Epithelial cell of proximal tubule (primary cell): ENCODE measurements around the gene KIAA1614. TPM values are rescaled to one million over a fixed set of nuclear protein-coding genes. Genes with fewer than 3 reads are reported as not detected.

Experiments used
- DNase-seq: peaks from one replicate; pipeline ENCODE4 v3.0.0-alpha.2; 2011; ENCODE audit warnings: low read depth
- H3K4me3 ChIP-seq: 2 replicates; pipeline ENCODE4 v1.5.1; 2011; ENCODE audit warnings: low read depth, mild to moderate bottlenecking, low read length
- total RNA-seq: library from RNA; depleted of rRNA; stranded (reverse); fragments of >200 nt; gene quantifications from 2 replicates; pipeline ENCODE4 v1.2.3, GENCODE V29; 2015
- TF ChIP-seq, protein P1 (sequence below): conservative IDR thresholded peaks from 2 replicates; pipeline ENCODE4 v1.5.1; 2012; ENCODE audit warnings: low read depth, mild to moderate bottlenecking, low read length

Gene KIAA1614, protein sequence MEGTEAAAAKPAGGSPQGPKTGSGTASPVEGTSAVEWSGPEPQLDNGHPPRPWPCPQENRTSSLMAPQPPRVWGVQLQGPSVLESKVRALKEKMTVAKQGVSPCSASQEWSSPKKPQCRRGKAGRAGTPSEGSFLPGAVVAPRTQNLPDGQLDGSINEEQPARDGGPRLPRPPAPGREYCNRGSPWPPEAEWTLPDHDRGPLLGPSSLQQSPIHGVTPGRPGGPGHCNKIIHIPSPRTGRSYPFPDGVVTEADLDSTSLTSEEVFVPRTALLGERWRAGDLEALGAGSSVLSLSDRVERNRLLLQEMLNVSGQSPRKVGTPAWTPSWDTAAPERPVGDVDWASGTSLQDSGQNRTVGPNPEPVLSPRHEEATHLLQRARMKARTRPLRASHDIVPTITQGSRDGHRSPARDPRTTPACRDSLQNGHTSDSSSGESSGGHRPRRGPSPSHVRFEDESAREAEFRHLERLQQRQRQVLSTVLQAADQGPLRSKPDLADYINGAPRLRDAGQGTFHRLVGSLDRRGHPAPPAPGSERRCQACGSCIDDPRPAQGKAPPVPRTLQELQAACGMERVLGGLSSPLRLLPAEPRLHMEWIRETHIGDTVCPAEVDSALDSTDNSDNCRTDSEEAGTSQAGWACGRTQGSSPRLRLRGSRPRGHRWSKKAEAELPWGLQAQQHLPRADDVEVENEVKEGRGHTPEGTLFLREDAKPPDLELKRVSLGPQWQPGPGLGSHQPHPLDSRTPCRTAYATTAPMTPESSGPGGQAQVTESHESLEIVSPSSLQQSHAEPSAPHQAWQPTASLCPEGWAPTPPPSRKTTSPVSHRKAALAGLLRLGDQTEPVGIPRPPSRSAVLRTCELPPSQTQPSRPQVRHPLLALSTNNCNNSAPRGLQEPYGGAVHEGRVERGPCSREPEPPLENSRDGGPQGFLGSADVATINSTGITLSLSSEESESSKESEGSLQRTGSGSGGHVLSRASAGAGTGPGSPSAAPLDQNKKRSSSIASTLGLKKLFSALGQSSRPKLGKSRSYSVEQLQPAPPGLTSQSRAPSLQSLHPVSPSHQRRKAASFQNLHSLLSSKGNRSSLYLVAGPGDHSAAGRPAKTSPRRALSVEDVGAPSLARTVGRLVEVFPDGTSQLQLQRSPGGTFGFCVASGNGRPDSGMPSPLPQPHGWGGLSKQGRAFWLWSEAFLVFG
- total RNA-seq = 1.7 and 5.1 TPM in 2 replicates

DNA sequence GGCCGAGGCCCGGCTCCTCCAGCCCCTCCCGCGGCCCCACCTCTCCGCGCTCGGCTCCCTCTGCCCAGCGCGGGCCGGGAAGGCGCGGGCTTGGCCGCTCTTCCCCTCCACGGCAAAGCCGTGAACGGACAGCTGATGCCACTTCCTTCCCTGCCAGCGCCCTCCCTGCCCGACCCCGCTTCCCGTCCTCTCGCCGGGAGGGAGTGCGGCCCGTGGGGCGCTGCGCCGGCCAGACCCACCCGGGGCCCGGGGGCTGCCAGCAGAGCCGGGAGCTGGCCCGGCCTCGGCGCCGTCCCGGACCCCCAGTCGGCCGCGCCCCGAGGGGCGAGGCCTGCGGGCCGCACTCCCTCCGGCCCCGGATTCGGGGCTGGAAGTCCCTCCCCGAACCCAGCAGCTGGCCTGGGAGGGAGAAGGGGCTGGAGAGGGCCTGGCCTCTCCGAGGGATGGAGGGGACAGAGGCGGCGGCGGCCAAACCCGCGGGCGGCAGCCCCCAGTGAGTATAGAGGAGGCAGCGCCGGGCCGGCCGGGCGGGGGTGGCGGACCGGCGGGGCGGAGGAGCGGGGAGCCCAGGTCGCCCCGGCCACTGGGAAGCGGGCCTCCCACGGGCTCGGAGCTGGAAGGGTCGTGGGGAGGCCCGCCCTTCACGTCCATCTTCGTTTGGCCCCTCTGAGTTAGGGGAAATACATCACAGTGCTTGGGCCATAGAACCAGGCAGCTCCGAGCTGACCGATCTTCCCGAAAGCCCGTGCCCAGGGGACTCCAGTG is at the start of gene KIAA1614:
TSS of gene KIAA1614 (plus strand) at position 97 of the 765 bp plus-strand sequence. CDS start at position 444, 347 bp downstream.
- peak within 1 kb of the TSS; percentile 72 for H3K4me3 ChIP-seq
- DNase-seq = no peak
- TF ChIP-seq, protein P1, sequence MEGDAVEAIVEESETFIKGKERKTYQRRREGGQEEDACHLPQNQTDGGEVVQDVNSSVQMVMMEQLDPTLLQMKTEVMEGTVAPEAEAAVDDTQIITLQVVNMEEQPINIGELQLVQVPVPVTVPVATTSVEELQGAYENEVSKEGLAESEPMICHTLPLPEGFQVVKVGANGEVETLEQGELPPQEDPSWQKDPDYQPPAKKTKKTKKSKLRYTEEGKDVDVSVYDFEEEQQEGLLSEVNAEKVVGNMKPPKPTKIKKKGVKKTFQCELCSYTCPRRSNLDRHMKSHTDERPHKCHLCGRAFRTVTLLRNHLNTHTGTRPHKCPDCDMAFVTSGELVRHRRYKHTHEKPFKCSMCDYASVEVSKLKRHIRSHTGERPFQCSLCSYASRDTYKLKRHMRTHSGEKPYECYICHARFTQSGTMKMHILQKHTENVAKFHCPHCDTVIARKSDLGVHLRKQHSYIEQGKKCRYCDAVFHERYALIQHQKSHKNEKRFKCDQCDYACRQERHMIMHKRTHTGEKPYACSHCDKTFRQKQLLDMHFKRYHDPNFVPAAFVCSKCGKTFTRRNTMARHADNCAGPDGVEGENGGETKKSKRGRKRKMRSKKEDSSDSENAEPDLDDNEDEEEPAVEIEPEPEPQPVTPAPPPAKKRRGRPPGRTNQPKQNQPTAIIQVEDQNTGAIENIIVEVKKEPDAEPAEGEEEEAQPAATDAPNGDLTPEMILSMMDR = no peak

DNA sequence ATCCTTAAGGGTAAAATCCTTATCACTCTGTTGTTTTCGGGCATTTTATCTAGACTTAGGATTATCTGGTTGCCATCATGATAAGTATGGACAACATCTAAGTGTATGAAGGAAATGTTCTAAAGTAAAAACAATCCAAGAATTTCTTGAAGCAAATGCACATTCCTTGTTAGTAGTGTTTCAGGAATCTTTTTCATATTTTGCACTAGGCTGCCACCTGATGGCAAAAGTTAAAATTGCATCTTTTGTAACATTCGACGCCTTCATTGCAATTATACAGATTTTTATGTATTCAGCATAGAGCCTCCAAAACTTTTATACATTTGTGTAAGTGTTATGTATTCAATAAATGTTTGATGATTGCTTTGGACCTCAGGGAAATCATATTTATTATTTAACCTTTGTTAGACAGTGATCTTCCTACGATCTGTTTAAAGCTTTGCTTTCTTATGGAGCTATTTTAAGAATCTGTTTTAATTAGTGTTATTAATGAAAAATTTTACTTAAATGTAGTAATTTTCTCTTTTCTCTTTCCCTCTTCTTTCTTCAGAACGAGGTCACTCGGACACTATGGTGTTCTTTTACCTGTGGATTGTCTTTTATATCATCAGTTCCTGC is 49.4 kb upstream of the KIAA1614 start:
- H3K4me3 ChIP-seq = no peak overlapping the region
- DNase-seq = no peak
- TF ChIP-seq, protein P1 = peak; percentile 70

DNA sequence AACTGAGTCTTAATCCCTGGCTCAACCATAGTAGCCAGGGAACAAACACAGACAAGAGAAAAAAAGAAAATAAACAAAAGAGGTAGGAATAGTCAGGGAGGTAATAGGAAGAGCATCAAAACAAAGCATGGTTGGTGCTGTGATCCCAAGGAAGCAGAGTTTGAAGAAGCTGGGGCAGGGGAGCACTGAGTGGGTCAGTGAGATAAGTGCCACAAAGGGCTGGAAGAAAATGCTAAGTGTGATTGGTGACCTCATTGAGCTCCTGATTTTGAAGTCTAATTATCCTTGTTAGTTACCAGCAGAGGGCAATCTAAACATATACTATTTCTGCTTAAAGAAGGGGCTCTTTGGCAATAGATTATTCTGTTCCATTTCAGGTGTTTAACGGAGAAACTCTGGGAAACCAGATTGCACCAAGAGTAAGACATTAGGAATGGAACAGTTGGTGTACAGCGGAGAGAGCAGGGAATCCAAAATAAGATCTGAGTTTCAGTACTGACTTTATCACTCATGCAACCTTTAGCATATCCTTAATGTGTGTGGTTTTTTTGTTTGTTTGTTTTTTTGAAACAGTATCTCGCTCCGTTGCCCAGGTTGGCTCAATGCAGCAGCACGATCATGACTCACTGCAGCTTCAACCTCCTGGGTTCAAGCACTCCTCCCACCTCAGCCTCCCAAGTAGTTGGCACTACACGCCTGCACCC is 30.7 kb upstream of the KIAA1614 start:
- TF ChIP-seq, protein P1 = peak; percentile 58
- no peak for DNase-seq
- no peak overlapping the region for H3K4me3 ChIP-seq

DNA sequence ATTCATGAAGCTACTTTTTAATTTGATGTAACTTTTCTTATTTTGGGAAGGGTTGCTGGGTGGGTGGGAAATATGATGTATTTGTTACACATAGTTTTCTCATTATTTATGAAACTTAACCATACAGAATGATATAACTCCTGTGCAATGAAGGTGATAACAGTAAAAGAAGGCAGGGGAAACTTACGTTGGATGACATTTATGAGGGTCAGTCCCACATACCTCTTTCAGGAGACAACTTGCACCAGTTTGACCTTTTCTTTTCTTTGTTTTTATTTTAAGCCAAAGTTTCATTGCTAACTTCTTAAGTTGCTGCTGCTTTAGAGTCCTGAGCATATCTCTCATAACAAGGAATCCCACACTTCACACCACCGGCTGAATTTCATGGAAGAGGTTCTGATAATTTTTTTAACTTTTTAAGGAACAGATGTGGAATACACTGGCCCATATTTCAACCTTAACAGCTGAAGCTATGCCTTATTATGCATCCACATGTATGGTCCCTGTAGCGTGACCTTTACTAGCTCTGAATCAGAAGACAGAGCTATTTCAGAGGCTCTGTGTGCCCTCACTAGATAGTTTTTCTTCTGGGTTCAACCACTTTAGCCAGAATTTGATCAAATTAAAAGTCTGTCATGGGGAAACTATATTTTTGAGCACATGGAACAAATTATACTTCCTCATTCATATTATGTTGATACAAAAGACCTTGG is 28.0 kb upstream of the KIAA1614 start:
- H3K4me3 ChIP-seq = no peak overlapping the region
- no peak for DNase-seq
- TF ChIP-seq, protein P1 = no peak

DNA sequence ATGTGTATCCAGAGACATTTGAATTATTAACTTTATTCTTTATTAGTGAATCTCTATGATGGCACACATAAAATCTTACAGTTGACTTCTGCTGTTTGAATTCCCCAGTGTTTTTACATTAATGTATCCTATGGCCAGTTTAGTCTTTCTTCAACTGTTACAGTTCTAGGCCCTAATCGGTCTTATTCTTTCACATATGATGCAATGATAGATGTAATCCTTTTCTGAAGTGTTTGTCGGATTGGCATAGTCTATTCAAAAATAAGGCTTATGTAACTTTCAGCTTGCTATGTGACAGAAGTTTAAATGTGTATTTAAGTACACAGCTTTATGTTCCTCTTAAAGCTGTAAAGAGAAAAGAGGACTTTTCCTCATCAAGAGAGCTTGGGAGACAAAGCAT is 26.4 kb upstream of the KIAA1614 start:
- TF ChIP-seq, protein P1 = no peak
- no peak for DNase-seq

More for the DNA sequence above, 26.4 kb upstream of the KIAA1614 start:
- no peak overlapping the region for H3K4me3 ChIP-seq
